HG02943 (cell line): Measurements from ENCODE around the gene SSR4.

Experiments
- ATAC-seq: cut with Tn5 transposase; IDR thresholded peaks from one replicate; pipeline ENCODE4 v1.9.1; 2021; ENCODE audit warnings: mild to moderate bottlenecking, low read depth, moderate library complexity; ENCODE audit not compliant: unreplicated experiment

Gene SSR4

DNA sequence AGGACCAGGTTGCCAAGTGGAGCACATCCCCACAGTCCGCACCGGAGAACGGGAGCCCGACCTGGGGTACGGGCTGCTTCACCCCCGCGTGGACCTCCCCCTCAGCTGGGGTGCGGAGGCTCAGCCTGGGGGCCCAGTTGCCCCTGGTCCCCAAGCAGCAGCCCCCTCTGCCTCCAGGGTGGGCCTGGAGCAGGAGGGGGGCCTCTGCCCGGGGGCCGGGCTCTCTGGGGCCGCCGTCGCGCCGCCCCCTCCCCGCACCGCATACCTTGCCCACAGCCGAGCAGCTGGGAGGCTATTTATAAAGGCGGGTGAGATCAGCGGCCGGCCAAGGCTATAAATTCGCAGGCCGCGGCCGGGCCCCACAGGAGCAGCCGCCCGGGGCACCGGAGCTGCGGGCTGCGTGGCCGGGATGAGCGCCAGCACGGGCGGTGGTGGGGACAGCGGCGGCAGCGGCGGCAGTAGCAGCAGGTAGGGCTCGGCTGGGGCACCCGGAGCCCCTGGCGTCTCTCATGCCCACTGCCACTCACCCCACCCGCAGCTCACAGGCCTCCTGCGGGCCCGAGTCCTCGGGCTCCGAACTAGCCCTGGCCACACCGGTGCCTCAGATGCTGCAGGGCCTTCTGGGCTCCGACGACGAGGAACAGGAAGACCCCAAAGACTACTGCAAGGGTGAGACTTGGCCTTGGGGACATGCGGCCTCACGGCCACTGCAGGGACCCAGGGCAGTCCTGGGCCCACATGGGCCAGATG lies 13.6 kb upstream of the SSR4 start, which contains the start of gene SRPK3:
TSS of gene SRPK3 (plus strand) at position 364 of the 750 bp plus-strand sequence. CDS start at position 410, 46 bp downstream.
- ATAC-seq, result no peak

DNA sequence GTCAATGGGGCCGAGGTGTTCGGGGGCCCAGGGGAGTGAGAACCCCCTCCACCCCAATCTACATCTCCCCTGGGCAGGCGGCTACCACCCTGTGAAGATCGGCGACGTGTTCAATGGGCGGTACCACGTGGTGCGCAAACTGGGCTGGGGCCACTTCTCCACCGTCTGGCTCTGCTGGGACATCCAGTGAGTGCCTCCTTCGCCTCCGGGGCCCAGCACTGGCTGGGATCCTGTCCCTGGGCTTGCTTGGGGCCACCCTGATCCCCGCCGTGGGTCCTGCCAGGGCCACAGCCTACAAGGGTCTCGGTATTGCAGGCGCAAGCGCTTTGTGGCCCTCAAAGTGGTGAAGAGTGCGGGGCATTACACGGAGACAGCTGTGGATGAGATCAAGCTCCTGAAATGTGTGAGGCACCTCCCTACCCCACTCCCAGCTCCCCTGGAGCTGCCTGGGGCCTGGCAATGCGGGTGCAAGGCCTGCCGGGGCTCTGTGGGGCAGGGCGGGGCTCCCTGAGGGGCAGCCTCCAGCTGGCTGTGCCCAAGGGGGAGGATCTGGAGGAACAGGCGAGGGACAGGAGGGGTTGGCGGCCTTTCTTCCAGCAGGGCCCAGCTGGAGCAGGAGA lies 12.9 kb upstream of the SSR4 start:
- no peak for ATAC-seq

DNA sequence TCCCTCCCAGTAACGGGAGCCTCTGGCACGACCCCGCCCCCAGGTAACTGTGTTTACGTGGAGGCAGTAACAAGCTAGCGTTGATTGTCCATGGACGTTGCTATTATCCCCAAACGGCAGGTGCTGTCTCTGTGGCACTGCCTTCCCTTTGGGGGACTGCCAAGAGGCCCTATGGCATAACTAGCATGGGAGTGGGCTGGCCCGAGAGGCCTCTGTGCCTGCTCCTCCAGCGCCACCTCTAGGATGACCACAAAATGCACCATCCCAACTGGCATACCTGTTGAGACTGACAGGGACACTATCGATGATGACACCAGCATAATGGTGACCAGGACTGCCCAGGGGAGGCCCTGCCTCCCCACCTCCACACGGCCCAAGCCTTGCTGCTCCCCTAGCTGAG lies 12.2 kb upstream of the SSR4 start:
- no peak for ATAC-seq

DNA sequence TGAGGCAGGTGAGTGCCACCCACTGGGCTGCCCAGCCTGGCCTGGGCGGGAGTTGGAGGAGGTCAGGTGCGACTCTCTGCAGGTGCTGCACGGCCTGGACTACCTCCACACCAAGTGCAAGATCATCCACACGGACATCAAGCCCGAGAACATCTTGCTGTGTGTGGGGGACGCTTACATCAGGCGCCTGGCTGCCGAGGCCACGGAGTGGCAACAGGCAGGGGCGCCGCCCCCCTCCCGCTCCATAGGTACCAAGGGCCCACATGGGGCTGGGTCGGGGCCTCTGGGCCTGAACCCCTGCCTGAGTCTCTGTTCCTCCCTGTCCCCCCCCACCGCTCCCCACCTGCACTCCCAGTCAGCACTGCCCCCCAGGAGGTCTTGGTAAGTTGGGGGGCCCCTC lies 11.6 kb upstream of the SSR4 start:
- no peak for ATAC-seq

DNA sequence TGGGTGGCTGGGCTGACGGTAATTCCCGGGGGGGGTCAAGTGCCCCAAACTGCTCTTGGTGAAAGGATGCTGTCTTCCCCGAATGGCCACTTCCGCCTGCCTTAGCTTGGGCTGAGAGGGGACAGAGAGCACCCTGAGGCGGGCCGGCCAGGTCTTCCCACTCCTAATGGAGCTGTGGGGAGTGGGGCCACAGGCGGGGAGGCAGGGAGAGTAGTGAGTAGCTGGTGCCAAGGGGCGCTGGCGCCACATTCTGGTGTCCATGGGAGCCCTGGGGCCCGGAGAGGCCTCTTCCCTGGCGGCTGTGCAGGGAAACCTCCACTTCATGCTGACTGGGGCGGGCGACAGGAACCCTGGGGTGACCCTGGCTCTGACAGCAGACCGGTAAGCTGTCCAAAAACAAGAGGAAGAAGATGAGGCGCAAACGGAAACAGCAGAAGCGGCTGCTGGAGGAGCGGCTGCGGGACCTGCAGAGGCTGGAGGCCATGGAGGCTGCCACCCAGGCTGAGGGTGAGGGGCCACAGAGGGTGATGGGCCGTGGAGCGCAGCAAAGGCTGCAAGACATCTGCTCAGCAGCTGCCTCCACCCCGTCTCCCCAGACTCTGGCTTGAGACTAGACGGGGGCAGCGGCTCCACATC lies 11.0 kb upstream of the SSR4 start:
- ATAC-seq, result no peak

DNA sequence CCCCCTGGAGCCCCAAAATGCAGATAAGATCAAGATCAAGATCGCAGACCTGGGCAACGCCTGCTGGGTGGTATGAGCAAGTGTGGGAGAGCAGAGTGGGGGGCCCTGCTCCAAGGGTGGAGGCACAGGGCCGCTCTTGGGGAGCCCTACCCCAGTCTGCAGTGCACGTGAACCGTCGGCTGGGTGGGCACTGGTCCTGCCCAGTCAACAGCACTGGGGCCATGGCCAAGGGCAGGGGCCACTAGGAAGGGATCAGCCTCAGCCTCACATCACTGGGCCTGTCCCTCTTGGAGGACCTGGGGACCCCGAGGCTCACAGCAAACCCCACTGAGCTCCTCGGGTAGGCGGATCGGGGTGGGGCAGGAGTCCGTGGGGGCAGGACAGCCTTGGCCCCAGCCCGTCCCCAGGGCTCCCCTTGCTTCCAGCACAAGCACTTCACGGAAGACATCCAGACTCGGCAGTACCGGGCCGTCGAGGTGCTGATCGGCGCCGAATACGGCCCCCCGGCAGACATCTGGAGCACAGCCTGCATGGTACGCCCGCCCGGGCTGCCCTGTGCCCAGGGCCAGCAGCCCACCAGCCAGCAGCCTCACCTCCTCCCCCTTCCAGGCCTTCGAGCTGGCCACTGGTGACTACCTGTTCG lies 10.0 kb upstream of the SSR4 start:
- ATAC-seq, result no peak

DNA sequence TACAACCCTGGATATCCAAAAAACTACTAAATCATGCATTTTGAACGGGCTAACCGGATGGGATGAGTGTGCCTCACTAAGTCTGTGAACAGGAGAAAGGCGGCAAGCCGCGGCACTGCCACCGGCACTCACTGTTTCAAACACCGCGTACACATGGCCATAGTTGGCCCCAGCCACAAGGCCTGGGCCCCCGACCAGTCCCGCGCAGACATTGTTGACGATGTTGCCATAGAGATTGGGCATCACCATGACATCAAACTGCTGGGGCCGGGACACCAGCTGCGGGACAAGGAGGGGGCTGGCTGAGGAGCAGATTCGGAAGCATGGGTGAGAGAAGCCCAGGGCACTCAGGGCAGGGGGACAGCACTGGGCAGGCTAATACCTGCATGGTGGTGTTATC lies 7.8 kb upstream of the SSR4 start:
- no peak for ATAC-seq

DNA sequence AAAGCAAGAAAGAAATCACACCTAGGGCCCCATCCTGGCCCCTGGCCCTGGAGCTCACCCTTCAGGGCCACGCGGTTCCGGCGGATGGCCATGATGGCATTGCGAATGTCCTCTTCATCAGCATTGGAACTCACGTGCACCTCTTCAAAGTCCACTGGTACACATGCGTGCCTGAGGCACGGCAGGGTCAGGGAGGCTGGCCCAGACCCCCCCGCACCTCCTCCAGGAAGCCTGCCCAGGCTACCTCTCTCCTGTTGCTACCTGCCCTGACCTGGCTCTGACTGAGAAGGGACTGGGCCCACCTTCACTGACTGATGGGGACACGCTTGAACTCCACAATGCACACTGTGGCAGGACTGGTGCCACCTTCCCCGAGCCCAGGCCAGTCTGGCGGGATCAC lies 4.8 kb upstream of the SSR4 start:
- no peak for ATAC-seq

DNA sequence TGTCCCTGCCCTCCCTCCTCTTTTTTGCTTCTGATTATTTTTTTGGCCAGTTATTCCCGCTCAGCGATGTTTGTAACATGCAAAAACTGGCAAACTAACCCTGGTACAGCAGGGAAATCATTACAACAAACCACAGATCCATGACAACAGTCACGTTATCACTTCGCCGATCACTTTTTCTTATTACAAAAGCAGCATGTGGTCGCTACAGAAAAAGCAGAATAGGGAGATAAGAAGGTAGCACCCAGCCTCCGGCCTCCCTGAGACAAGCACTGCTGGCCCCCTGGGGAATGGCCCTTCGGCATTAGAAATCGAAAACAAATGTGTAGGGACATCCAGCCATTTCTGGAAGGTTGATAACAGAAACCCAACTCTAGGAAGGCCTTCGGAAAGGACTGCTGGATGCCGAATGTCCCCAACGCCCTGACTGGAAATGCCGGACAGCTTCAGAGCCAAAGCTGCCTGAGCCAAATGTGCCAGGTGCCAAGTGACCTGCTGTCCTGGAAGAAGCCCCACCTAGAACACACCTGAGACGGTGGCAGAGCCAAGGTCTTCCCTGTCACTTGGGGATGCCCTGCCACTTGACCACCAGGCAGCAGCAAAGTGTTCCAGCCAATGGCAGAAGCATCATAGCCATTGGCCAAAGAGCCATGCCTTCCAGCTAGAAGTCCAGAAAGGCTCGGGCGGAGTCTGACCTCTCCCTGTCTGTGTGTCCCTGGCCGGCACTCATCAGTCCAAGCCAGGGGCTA lies 3.2 kb upstream of the SSR4 start:
- ATAC-seq, result no peak

DNA sequence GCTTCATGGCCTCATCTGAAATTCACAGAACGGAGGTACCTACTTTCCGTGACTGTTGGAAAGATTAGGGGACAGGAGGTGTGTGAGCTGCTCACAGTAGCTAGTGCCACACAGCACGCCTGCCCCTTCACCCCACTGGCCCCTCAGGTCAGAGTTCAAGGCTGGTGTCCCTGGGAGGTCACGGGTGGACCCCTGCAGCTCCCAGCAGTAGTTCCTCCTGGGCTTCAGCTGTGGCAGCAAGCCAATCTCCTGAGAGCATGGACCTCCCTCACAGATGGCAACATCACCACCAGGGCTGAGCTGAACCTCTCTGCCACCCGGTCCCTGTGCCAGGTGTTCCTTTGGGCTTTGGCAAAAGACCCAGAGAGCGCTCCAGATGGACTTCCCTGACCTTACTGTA lies 2.1 kb upstream of the SSR4 start:
- no peak for ATAC-seq

DNA sequence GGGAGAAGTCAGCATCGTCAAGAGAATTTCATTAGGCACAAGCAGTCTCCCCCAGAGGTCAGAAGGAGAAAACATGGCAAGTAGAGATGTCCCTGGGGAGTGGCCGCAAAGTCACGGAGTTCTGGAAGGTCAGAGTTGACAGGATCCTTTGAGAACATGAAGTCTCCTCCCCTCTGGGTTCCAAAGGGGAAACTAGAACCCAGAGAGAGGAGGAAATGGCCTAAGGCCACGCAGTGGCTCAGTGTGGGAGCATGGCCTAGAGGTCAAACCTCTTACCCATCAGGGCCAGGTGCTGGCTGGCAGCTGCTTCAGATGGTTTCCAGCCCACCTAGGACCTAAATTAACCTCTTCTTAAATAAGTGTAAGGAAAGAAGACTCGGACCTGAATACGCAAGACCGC lies 1.2 kb upstream of the SSR4 start:
- no peak for ATAC-seq

DNA sequence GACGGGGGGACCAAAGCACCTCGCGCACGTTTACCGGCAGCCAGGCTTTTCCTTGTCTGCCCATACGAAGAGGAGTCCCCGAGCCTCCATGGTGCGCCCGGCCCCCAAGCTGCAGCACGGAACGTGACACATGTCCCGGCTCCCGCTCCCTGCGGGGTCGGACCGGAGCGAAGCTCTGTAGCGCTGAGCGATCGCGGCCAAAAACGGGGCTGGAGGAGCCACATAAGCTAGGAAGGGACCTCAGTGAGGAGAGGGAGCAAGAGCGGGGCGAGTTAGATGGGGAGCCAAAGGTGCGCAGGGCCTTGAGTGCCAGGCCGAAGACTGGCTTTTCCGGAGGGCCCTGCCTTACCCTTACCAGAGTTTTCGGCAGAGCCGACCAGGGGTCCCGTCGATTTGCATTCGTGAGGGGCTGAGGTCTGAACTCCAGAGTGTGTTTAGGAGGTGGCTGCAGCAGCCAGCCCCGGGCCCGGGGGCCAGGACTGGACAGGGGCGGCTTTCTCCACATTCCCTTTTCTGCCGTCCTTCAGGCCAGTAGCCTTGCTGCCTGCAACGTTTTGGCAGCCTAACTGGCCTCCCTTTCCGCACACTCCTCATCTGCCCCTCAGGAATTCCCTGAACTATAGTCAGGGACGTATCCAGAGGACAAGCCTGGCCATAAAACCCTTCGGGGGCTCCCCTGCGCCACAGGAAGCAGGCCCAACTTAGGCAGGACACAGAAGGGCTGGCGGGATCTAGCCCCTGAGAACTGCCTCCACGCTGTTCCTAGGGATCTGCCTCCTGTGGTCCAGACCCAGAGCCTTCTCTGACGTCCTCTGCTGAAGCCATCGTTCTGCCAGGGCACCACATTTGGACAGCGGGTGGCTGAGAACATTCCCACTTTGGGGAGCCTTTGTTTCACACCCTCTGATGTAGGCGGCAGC lies 689 bp downstream of the SSR4 start:
- ATAC-seq, result no peak

DNA sequence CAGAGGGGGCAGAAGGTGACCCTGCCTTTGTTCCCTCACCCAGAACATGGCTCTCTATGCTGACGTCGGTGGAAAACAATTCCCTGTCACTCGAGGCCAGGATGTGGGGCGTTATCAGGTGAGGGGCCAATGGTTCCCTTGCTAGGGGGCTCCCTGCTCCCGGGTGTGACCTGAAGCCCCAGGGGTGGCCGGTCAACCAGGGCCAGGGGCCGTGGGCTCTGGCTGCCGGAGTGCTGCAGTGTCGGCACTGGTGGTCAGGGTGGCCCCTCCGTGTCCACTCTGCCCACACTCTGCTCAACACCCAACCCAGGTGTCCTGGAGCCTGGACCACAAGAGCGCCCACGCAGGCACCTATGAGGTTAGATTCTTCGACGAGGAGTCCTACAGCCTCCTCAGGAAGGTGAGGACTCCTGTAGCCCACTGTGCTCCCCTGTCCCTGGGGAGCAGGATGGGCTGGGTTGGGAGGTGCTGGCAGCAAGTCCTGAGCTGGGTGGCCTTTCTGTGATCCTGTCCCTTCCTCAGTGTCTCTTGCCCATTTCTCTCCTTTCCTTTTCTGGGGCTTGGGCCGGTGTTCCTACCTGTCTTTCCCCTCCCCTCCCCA lies 3.0 kb downstream of the SSR4 start:
- no peak for ATAC-seq

DNA sequence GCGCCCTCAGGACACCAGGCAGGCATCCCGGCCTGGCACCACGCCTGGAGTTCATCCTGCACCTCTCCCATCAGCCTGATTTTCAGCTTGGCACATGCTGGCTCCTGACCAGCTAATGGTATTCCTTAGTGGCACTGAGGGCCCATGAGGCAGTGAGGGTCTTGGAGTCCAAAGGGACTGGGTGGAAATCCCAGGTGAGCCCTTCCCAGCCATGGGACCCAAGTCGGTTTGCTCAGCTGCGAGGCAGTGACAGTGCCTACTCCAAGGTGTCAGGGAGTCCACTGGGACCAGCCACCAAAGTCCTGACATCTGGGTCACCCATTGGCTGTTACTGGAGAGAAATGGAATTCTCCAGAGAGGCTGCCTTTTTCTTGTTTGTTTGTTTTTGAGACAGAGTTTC lies 4.9 kb downstream of the SSR4 start:
- no peak for ATAC-seq

DNA sequence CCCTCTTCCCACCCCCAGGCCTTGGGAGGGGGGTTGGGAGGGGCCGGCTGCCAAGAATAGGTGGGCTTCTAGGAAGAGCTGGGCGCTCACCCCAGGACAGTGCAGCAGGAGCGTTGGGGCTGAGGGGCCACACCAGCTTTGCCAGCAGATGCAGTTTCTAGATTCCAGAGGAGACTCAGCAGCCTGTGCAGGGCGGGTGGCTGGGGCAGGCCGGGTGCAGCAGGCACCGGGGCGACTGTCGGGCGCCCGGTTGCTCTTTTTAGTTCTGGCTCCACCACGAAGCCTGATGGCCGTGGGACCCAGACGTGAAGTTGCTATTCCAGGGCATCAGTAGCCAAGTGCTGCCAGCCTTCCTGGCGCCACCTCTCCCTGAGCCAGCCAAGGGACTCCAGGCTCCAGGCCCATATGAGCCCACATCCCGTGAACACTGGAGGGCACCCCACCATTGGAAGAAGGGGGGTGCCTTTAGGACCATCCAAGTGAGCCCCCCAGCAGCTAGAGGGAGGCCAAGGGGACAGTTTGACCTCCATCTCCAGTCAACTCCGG lies 5.8 kb downstream of the SSR4 start:
- ATAC-seq, result no peak

DNA sequence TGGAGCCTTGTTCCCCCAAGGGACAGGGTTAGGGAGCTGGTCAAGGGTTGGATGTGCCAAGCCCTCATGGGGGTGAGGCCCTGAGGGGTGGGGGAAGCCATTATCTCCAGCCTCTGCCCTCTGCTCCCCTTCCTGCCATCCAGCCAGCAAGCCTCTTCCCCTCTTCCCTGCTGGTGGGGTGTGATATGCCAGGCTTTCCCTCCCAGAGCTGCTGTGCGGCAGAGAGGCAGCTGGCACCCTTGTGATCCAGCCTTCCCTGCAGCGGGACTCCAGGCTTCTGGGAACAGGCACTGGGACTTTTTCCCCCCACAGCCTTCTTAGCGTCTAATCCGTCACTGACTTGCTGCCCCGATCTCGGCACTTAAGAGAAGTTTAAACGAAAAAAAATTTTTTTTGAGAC lies 6.3 kb downstream of the SSR4 start:
- no peak for ATAC-seq

DNA sequence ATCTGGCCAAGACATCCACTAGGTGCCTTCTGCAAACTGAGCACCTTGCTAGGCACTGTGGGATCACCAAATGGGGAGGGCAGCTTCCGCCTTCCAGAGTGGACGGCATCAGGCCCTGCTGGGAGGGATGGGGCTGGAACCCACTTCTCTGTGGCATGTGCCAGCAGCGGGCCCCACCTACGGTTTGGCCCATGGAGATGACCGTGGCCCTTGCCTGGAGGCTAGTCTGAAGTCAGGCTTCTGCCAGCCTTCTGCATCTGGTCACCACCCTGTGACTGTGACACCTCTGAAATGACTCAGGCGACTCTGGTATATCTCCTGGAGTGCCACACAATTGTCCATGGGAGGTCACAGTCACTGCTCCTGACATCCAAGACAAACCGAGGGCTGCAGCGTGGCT lies 7.2 kb downstream of the SSR4 start:
- ATAC-seq, result no peak

DNA sequence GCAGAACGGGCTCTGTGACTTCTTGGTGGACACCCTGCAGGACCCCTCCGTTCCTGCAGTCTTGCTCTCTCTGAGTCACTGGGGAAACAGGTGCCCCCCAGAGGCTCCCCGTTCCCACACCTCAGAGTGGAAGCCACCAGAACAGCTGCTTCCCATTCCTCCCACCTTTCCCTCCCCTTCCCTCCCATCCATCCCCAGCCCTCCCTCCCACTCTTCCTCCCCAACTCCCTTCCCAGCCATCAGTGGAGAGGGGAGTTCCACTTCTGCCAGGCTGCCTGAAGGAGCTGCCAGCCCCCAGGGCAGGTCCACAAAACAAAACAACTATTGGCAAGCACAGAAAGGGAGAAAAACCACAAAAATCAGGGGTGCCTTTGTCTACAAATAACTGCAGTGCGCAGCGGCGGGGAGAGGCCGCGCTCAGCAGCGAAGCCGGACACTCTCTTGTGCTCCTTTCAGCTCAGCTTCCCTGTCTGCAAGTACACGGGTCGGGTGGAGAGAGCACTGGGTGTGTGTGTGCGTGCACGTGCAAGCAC lies 8.1 kb downstream of the SSR4 start:
- no peak for ATAC-seq
